Measurements from ENCODE around the gene SLC22A2. TPM values are rescaled to one million over a fixed set of nuclear protein-coding genes. Genes with fewer than 3 reads are reported as not detected.

The SLC22A2 gene
- total and polyA plus RNA-seq, 2 donors (not counting 3 experiments of a cell fraction or from before 2014, with no cell fraction given): not detected

GRCh38 chr6:160298121-160298520, 39.5 kb upstream of the SLC22A2 start:
- no peak overlapping the region for H3K4me2 ChIP-seq (ENCODE audit: insufficient read depth, low read length)
- H4K20me1 ChIP-seq (replicated peaks; ENCODE audit: control insufficient read depth, extremely low read depth, insufficient read depth, low read length): no peaks in the 10 kb centered on the region
- no peaks in the 10 kb centered on the region for H3K9me1 ChIP-seq (replicated peaks; ENCODE audit: control insufficient read depth, extremely low read depth, insufficient read depth, low read length)
- intact Hi-C loops (cut with micrococcal nuclease) (no loop called here), dilution Hi-C loops (cut with MboI; ENCODE audit: extremely low pct_ligation_motif_present, low sequenced_read_pairs) (no loop called here)
- H3K27me3 ChIP-seq (ENCODE audit: control insufficient read depth in 2 of 2, insufficient read depth in 2 of 2, low read length in 2 of 2): no peaks in the 10 kb centered on the region
- no peak overlapping the region for H3K4me3 ChIP-seq (replicated peaks in 1 of 3; ENCODE audit: insufficient read depth in 1 of 3, low read depth in 1 of 3, low read length in 3 of 3)
- no peak overlapping the region for H3K27ac ChIP-seq (ENCODE audit: insufficient read depth, low read depth, low read length)
- ChIA-PET POLR2A (no interaction called here), CTCF (no interaction called here)
- TF ChIP-seq FOS (IDR thresholded peaks at IDR 0.05; ENCODE audit: borderline replicate concordance, insufficient read depth, low read length) (no peak), JUN (IDR thresholded peaks at IDR 0.05; ENCODE audit: borderline replicate concordance, insufficient read depth, insufficient read length, low read depth) (no peak), POLR2A (IDR thresholded peaks at IDR 0.05; ENCODE audit: low read depth, low read length) (no peak), MAX (IDR thresholded peaks at IDR 0.05; ENCODE audit: insufficient read depth, insufficient read length) (no peak), GATA2 (IDR thresholded peaks at IDR 0.05; ENCODE audit: insufficient read depth, insufficient read length, low read depth, low read length) (no peak), MYC (IDR thresholded peaks at IDR 0.05; ENCODE audit: low read depth, low read length) (no peak), POLR2AphosphoS5 (IDR thresholded peaks at IDR 0.05; ENCODE audit: insufficient read depth, low read depth, low read length) (no peak), EZH2 (IDR thresholded peaks at IDR 0.05; ENCODE audit: borderline replicate concordance, low read depth, low read length, severe bottlenecking) (no peak)
- TF ChIP-seq, protein P1, sequence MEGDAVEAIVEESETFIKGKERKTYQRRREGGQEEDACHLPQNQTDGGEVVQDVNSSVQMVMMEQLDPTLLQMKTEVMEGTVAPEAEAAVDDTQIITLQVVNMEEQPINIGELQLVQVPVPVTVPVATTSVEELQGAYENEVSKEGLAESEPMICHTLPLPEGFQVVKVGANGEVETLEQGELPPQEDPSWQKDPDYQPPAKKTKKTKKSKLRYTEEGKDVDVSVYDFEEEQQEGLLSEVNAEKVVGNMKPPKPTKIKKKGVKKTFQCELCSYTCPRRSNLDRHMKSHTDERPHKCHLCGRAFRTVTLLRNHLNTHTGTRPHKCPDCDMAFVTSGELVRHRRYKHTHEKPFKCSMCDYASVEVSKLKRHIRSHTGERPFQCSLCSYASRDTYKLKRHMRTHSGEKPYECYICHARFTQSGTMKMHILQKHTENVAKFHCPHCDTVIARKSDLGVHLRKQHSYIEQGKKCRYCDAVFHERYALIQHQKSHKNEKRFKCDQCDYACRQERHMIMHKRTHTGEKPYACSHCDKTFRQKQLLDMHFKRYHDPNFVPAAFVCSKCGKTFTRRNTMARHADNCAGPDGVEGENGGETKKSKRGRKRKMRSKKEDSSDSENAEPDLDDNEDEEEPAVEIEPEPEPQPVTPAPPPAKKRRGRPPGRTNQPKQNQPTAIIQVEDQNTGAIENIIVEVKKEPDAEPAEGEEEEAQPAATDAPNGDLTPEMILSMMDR (IDR thresholded peaks at IDR 0.05; ENCODE audit: extremely low read depth in 1 of 2, insufficient read depth in 1 of 2, low read depth in 1 of 2, low read length in 2 of 2): no peak
- DNase-seq (ENCODE audit: low read depth, low spot score): no peak
- H3K36me3 ChIP-seq (ENCODE audit: control insufficient read depth in 2 of 2, extremely low read depth in 1 of 2, insufficient read depth in 2 of 2, low read length in 2 of 2): no peaks in the 10 kb centered on the region
- H3K79me2 ChIP-seq (ENCODE audit: control insufficient read depth, insufficient read depth, low read length): no peaks in the 10 kb centered on the region
- peaks cover 3% of the 10 kb centered on the region for H3K9me3 ChIP-seq (replicated peaks; ENCODE audit: control insufficient read depth, insufficient read depth, low read length)
- no peak overlapping the region for H3K9ac ChIP-seq (replicated peaks; ENCODE audit: extremely low read depth, insufficient read depth, low read length)
- FAIRE-seq: no peak
- no TSS peak for BruUV-seq (replicated peaks)
- H3K4me1 ChIP-seq (ENCODE audit: control insufficient read depth, extremely low read depth, insufficient read depth, low read length): no peaks in the 10 kb centered on the region
- H2AFZ ChIP-seq (ENCODE audit: low read depth, low read length): no peak overlapping the region

All from endothelial cell of umbilical vein (primary cell).